Pons (tissue), 1 donor: ENCODE results near the gene C8B.
A peak's percentile ranks its signal among the peaks of the same experiment; 100 is the strongest.

Source experiments
- DNase-seq: peaks from one replicate; pipeline ENCODE4 v3.0.0-alpha.2; 2016; ENCODE audit warnings: low spot score

Gene C8B

GRCh38 chr1:56972976-56973375, 7.2 kb upstream of the C8B start:
- no peak for DNase-seq

GRCh38 chr1:56970280-56970679, 4.5 kb upstream of the C8B start:
- DNase-seq = no peak

- no peak for DNase-seq
Observed at GRCh38 chr1:56968878-56969495, 3.2 kb upstream of the C8B start.

GRCh38 chr1:56967900-56968832, 2.4 kb upstream of the C8B start:
- no peak for DNase-seq

- DNase-seq = no peak
Observed at GRCh38 chr1:56967355-56967754, 1.5 kb upstream of the C8B start.

- DNase-seq = no peak
Observed at GRCh38 chr1:56966698-56966999, 834 bp upstream of the C8B start.

- DNase-seq = no peak
Observed at GRCh38 chr1:56965191-56965590, 624 bp downstream of the C8B start.

- no peak for DNase-seq
Observed at GRCh38 chr1:56964349-56965017, 1.3 kb downstream of the C8B start.

GRCh38 chr1:56963667-56964066, 2.1 kb downstream of the C8B start:
- DNase-seq = no peak

- DNase-seq = no peak
Observed at GRCh38 chr1:56961426-56961825, 4.4 kb downstream of the C8B start.

- DNase-seq = no peak
Observed at GRCh38 chr1:56958526-56958925, 7.3 kb downstream of the C8B start.

GRCh38 chr1:56957931-56958330, 7.9 kb downstream of the C8B start:
- no peak for DNase-seq

- DNase-seq = no peak
Observed at GRCh38 chr1:56954664-56955063, 11.2 kb downstream of the C8B start.

- DNase-seq = no peak
Observed at GRCh38 chr1:56953386-56953785, 12.4 kb downstream of the C8B start.

- no peak for DNase-seq
Observed at GRCh38 chr1:56952501-56952900, 13.3 kb downstream of the C8B start.

GRCh38 chr1:56948403-56949023, 17.3 kb downstream of the C8B start:
- no peak for DNase-seq

GRCh38 chr1:56940039-56940438, 25.8 kb downstream of the C8B start:
- DNase-seq = no peak

- DNase-seq = no peak
Observed at GRCh38 chr1:56939209-56939608, 26.6 kb downstream of the C8B start.

- DNase-seq = no peak
Observed at GRCh38 chr1:56938646-56939045, 27.2 kb downstream of the C8B start.

- no peak for DNase-seq
Observed at GRCh38 chr1:56934430-56935060, 31.3 kb downstream of the C8B start.

GRCh38 chr1:56933606-56934005, 32.2 kb downstream of the C8B start:
- no peak for DNase-seq

- DNase-seq = peak; percentile 7
Observed at GRCh38 chr1:56933161-56933560, 32.7 kb downstream of the C8B start.
